ENCODE measurements around the gene ACTL8. TPM values are rescaled to one million over a fixed set of nuclear protein-coding genes. Genes with fewer than 3 reads are reported as not detected.

Gene ACTL8
- total and polyA plus RNA-seq, 2 experiments from 2014 or later: 0.38 to 0.71 TPM

DNA sequence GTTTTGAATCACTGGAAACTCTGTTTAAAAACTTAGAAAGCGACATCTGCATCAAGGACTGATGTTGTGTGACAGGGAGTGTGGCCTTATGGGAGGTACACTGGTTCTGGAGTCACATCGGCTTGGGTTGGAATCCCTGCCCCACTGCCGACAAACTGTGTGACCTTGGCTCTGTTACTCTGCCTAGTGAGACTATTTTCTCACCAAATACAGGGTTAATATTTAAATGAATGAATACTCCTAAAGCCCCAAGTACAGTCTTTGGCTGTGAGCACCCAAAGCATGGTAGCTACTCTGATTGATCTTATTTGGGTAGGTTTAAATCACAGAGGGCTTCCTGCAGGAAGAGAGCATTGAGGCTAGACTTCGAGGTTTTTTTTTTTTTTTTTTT lies 102.0 kb downstream of the ACTL8 start:
- Histone ChIP-seq H3K4me1 (ENCODE audit: insufficient read depth) (no peaks in the 10 kb centered on the region), H3K27ac (ENCODE audit: low read depth) (no peak overlapping the region), H2AFZ (no peak overlapping the region), H3K9me2 (ENCODE audit: insufficient read depth) (0 out of 2 replicates have a peak, but pooled peaks cover 7% of the 10 kb centered on the region), H3K79me2 (replicated peaks; ENCODE audit: insufficient read depth) (no peaks in the 10 kb centered on the region), H3K27me3 (ENCODE audit: insufficient read depth) (no peaks in the 10 kb centered on the region), H3K4me3 (no peak overlapping the region), H3F3A (replicated peaks; ENCODE audit: low read depth) (no peaks in the 10 kb centered on the region), H3K4me2 (no peak overlapping the region), H4K20me1 (replicated peaks; ENCODE audit: insufficient read depth) (no peaks in the 10 kb centered on the region), H3K36me3 (ENCODE audit: insufficient read depth) (no peaks in the 10 kb centered on the region)
- Mint-ChIP-seq H3K4me1 (peaks cover 7% of the 10 kb centered on the region), H3K27me3 (ENCODE audit: insufficient read depth, low read depth, poor library complexity) (peaks cover 17% of the 10 kb centered on the region), H3K4me3 (no peak overlapping the region), H3K9me3 (no peaks in the 10 kb centered on the region; the same call in 2 of the 3 replicates), H3K27ac (no peak overlapping the region), H3K36me3 (ENCODE audit: low read depth) (no peaks in the 10 kb centered on the region)
- DNase-seq (ENCODE audit: low spot score) (no peak), ATAC-seq (no peak)
- TF ChIP-seq ZNF331 (CRISPR knock-in tag; IDR thresholded peaks at IDR 0.05; ENCODE audit: low read depth) (no peak), POLR2AphosphoS5 (IDR thresholded peaks at IDR 0.05; ENCODE audit: low read depth) (no peak), EZH2phosphoT487 (IDR thresholded peaks at IDR 0.05; ENCODE audit: unreplicated experiment) (no peak), NANOG (IDR thresholded peaks at IDR 0.05; ENCODE audit: borderline replicate concordance) (no peak), JUNB (IDR thresholded peaks at IDR 0.05; ENCODE audit: unreplicated experiment) (no peak), ZNF114 (CRISPR knock-in tag; IDR thresholded peaks at IDR 0.05) (no peak), CREB1 (CRISPR knock-in tag; IDR thresholded peaks at IDR 0.05; ENCODE audit: low read depth) (no peak)
- TF ChIP-seq, protein P1, sequence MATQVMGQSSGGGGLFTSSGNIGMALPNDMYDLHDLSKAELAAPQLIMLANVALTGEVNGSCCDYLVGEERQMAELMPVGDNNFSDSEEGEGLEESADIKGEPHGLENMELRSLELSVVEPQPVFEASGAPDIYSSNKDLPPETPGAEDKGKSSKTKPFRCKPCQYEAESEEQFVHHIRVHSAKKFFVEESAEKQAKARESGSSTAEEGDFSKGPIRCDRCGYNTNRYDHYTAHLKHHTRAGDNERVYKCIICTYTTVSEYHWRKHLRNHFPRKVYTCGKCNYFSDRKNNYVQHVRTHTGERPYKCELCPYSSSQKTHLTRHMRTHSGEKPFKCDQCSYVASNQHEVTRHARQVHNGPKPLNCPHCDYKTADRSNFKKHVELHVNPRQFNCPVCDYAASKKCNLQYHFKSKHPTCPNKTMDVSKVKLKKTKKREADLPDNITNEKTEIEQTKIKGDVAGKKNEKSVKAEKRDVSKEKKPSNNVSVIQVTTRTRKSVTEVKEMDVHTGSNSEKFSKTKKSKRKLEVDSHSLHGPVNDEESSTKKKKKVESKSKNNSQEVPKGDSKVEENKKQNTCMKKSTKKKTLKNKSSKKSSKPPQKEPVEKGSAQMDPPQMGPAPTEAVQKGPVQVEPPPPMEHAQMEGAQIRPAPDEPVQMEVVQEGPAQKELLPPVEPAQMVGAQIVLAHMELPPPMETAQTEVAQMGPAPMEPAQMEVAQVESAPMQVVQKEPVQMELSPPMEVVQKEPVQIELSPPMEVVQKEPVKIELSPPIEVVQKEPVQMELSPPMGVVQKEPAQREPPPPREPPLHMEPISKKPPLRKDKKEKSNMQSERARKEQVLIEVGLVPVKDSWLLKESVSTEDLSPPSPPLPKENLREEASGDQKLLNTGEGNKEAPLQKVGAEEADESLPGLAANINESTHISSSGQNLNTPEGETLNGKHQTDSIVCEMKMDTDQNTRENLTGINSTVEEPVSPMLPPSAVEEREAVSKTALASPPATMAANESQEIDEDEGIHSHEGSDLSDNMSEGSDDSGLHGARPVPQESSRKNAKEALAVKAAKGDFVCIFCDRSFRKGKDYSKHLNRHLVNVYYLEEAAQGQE (IDR thresholded peaks at IDR 0.05; ENCODE audit: unreplicated experiment): no peak
- TF ChIP-seq, protein P2, sequence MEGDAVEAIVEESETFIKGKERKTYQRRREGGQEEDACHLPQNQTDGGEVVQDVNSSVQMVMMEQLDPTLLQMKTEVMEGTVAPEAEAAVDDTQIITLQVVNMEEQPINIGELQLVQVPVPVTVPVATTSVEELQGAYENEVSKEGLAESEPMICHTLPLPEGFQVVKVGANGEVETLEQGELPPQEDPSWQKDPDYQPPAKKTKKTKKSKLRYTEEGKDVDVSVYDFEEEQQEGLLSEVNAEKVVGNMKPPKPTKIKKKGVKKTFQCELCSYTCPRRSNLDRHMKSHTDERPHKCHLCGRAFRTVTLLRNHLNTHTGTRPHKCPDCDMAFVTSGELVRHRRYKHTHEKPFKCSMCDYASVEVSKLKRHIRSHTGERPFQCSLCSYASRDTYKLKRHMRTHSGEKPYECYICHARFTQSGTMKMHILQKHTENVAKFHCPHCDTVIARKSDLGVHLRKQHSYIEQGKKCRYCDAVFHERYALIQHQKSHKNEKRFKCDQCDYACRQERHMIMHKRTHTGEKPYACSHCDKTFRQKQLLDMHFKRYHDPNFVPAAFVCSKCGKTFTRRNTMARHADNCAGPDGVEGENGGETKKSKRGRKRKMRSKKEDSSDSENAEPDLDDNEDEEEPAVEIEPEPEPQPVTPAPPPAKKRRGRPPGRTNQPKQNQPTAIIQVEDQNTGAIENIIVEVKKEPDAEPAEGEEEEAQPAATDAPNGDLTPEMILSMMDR (conservative IDR thresholded peaks at IDR 0.05; ENCODE audit: low read depth in 2 of 2): no peak

DNA sequence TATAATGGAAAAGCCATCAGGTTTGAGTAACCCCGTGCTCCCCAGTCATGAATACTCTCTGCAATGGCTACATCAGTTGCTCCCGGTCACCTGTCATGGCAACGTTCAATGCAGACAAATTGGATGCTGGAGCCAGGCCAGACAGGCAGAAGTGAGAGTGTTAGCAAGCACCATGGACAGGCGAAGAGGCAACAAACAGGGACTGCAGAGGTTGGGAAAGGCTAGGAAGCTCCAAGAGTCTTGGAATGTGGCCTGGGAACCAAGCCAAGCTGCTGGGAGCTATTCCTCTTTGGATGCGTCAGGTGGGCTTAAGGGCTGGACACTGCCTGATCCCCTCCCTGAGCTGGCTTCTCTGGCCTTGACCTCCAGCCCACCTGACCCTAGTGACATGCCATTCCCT lies 102.9 kb downstream of the ACTL8 start:
- no peaks in the 10 kb centered on the region for H3K36me3 Mint-ChIP-seq (ENCODE audit: low read depth)
- Histone ChIP-seq H3K4me1 (ENCODE audit: insufficient read depth) (no peaks in the 10 kb centered on the region), H2AFZ (no peak overlapping the region), H3K79me2 (replicated peaks; ENCODE audit: insufficient read depth) (no peaks in the 10 kb centered on the region), H3K4me3 (no peak overlapping the region), H3K36me3 (ENCODE audit: insufficient read depth) (no peaks in the 10 kb centered on the region), H3F3A (replicated peaks; ENCODE audit: low read depth) (no peaks in the 10 kb centered on the region), H3K27ac (ENCODE audit: low read depth) (no peak overlapping the region), H3K4me2 (no peak overlapping the region), H3K9me2 (ENCODE audit: insufficient read depth) (0 out of 2 replicates have a peak, but pooled peaks cover 7% of the 10 kb centered on the region), H3K27me3 (ENCODE audit: insufficient read depth) (no peaks in the 10 kb centered on the region), H4K20me1 (replicated peaks; ENCODE audit: insufficient read depth) (no peaks in the 10 kb centered on the region)
- H3K27ac Mint-ChIP-seq: no peak overlapping the region
- peaks cover 17% of the 10 kb centered on the region for H3K27me3 Mint-ChIP-seq (ENCODE audit: insufficient read depth, low read depth, poor library complexity)
- H3K9me3 Mint-ChIP-seq: no peaks in the 10 kb centered on the region; the same call in 2 of the 3 replicates
- no peak for ATAC-seq
- peaks cover 8% of the 10 kb centered on the region for H3K4me1 Mint-ChIP-seq
- H3K4me3 Mint-ChIP-seq: no peak overlapping the region
- no peak for DNase-seq (ENCODE audit: low spot score)
- TF ChIP-seq ZNF114 (CRISPR knock-in tag; IDR thresholded peaks at IDR 0.05) (no peak), POLR2AphosphoS5 (IDR thresholded peaks at IDR 0.05; ENCODE audit: low read depth) (no peak), NANOG (IDR thresholded peaks at IDR 0.05; ENCODE audit: borderline replicate concordance) (no peak)
- TF ChIP-seq, protein P3, sequence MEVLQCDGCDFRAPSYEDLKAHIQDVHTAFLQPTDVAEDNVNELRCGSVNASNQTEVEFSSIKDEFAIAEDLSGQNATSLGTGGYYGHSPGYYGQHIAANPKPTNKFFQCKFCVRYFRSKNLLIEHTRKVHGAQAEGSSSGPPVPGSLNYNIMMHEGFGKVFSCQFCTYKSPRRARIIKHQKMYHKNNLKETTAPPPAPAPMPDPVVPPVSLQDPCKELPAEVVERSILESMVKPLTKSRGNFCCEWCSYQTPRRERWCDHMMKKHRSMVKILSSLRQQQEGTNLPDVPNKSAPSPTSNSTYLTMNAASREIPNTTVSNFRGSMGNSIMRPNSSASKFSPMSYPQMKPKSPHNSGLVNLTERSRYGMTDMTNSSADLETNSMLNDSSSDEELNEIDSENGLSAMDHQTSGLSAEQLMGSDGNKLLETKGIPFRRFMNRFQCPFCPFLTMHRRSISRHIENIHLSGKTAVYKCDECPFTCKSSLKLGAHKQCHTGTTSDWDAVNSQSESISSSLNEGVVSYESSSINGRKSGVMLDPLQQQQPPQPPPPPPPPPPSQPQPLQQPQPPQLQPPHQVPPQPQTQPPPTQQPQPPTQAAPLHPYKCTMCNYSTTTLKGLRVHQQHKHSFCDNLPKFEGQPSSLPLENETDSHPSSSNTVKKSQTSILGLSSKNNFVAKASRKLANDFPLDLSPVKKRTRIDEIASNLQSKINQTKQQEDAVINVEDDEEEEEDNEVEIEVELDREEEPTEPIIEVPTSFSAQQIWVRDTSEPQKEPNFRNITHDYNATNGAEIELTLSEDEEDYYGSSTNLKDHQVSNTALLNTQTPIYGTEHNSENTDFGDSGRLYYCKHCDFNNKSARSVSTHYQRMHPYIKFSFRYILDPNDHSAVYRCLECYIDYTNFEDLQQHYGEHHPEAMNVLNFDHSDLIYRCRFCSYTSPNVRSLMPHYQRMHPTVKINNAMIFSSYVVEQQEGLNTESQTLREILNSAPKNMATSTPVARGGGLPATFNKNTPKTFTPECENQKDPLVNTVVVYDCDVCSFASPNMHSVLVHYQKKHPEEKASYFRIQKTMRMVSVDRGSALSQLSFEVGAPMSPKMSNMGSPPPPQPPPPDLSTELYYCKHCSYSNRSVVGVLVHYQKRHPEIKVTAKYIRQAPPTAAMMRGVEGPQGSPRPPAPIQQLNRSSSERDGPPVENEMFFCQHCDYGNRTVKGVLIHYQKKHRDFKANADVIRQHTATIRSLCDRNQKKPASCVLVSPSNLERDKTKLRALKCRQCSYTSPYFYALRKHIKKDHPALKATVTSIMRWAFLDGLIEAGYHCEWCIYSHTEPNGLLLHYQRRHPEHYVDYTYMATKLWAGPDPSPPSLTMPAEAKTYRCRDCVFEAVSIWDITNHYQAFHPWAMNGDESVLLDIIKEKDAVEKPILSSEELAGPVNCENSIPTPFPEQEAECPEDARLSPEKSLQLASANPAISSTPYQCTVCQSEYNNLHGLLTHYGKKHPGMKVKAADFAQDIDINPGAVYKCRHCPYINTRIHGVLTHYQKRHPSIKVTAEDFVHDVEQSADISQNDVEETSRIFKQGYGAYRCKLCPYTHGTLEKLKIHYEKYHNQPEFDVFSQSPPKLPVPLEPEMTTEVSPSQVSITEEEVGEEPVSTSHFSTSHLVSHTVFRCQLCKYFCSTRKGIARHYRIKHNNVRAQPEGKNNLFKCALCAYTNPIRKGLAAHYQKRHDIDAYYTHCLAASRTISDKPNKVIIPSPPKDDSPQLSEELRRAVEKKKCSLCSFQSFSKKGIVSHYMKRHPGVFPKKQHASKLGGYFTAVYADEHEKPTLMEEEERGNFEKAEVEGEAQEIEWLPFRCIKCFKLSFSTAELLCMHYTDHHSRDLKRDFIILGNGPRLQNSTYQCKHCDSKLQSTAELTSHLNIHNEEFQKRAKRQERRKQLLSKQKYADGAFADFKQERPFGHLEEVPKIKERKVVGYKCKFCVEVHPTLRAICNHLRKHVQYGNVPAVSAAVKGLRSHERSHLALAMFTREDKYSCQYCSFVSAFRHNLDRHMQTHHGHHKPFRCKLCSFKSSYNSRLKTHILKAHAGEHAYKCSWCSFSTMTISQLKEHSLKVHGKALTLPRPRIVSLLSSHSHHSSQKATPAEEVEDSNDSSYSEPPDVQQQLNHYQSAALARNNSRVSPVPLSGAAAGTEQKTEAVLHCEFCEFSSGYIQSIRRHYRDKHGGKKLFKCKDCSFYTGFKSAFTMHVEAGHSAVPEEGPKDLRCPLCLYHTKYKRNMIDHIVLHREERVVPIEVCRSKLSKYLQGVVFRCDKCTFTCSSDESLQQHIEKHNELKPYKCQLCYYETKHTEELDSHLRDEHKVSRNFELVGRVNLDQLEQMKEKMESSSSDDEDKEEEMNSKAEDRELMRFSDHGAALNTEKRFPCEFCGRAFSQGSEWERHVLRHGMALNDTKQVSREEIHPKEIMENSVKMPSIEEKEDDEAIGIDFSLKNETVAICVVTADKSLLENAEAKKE (CRISPR knock-in tag; IDR thresholded peaks at IDR 0.05): no peak
